C4-2B (cell line): ENCODE measurements around the gene PITPNC1.

Experiments used
- ZFX ChIP-seq: fragments of 450-650 bp; IDR thresholded peaks from 2 replicates; pipeline ENCODE4 v1.6.1; 2017
- TF ChIP-seq, protein P1 (sequence below): fragments of 450-650 bp; conservative IDR thresholded peaks from 2 replicates; pipeline ENCODE4 v1.5.1; 2017; ENCODE audit warnings: mild to moderate bottlenecking

- TF ChIP-seq, protein P1, sequence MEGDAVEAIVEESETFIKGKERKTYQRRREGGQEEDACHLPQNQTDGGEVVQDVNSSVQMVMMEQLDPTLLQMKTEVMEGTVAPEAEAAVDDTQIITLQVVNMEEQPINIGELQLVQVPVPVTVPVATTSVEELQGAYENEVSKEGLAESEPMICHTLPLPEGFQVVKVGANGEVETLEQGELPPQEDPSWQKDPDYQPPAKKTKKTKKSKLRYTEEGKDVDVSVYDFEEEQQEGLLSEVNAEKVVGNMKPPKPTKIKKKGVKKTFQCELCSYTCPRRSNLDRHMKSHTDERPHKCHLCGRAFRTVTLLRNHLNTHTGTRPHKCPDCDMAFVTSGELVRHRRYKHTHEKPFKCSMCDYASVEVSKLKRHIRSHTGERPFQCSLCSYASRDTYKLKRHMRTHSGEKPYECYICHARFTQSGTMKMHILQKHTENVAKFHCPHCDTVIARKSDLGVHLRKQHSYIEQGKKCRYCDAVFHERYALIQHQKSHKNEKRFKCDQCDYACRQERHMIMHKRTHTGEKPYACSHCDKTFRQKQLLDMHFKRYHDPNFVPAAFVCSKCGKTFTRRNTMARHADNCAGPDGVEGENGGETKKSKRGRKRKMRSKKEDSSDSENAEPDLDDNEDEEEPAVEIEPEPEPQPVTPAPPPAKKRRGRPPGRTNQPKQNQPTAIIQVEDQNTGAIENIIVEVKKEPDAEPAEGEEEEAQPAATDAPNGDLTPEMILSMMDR, result no peak
- TF ChIP-seq ZFX, result no peak
Measured at GRCh38 chr17:67335245-67335835, 41.7 kb upstream of the PITPNC1 start.
